ENCODE results near the gene PPP1R10. TPM values are rescaled to one million over a fixed set of nuclear protein-coding genes. Genes with fewer than 3 reads are reported as not detected.

The PPP1R10 gene
- total and polyA plus RNA-seq, 2 of the 13 experiments (the other 11 are each of a cell fraction or from before 2014, with no cell fraction given): 26.3 to 38.4 TPM

GRCh38 chr6:30626484-30627366, 9.7 kb upstream of the PPP1R10 start, which contains the start of gene ATAT1 (continued):
- TF ChIP-seq PATZ1 (CRISPR knock-in tag; IDR thresholded peaks at IDR 0.05) (peak; percentile 93), ZNF446 (CRISPR knock-in tag; IDR thresholded peaks at IDR 0.05) (peak; percentile 63), ATF2 (CRISPR knock-in tag; IDR thresholded peaks at IDR 0.05) (peak; percentile 83), IKZF5 (CRISPR knock-in tag; IDR thresholded peaks at IDR 0.05) (peak; percentile 79; the same call in 1 of the 2 replicates), ZBTB25 (CRISPR knock-in tag; IDR thresholded peaks at IDR 0.05) (peak; percentile 50; the same call in 1 of the 2 replicates), JUNB (CRISPR knock-in tag; IDR thresholded peaks at IDR 0.05; ENCODE audit: borderline replicate concordance) (no peak), ZNF136 (CRISPR knock-in tag; IDR thresholded peaks at IDR 0.05; ENCODE audit: low read depth) (peak; percentile 91), ERF (CRISPR knock-in tag; IDR thresholded peaks at IDR 0.05) (peak; percentile 66; the same call in 1 of the 2 replicates), POLR2AphosphoS5 (IDR thresholded peaks at IDR 0.05; ENCODE audit: low read depth, low read length) (peak; percentile 88), ZNF607 (CRISPR knock-in tag; IDR thresholded peaks at IDR 0.05; ENCODE audit: borderline replicate concordance) (peak; percentile 79; the same call in 1 of the 2 replicates), PBX2 (CRISPR knock-in tag; IDR thresholded peaks at IDR 0.05) (no peak), ZNF441 (CRISPR knock-in tag; IDR thresholded peaks at IDR 0.05; ENCODE audit: borderline replicate concordance) (no peak), ZNF614 (CRISPR knock-in tag; IDR thresholded peaks at IDR 0.05; ENCODE audit: borderline replicate concordance) (peak; percentile 74; the same call in 1 of the 2 replicates), PAF1 (CRISPR knock-in tag; IDR thresholded peaks at IDR 0.05) (peak; percentile 94), SIN3A (IDR thresholded peaks at IDR 0.05; ENCODE audit: borderline replicate concordance, low read depth, low read length) (peak; percentile 87), STAT5B (CRISPR knock-in tag; IDR thresholded peaks at IDR 0.05) (peak; percentile 10; the same call in 1 of the 2 replicates), PRMT3 (CRISPR knock-in tag; IDR thresholded peaks at IDR 0.05; ENCODE audit: borderline replicate concordance, low read depth) (no peak), ZNF547 (CRISPR knock-in tag; IDR thresholded peaks at IDR 0.05) (peak; percentile 93), ZNF562 (CRISPR knock-in tag; IDR thresholded peaks at IDR 0.05; ENCODE audit: borderline replicate concordance) (no peak), POLR2G (IDR thresholded peaks at IDR 0.05; ENCODE audit: low read depth, low read length) (peak; percentile 97), MBNL3 (CRISPR knock-in tag; conservative IDR thresholded peaks at IDR 0.05) (no peak), SYNCRIP (IDR thresholded peaks at IDR 0.05; ENCODE audit: insufficient read depth, low read depth, low read length) (no peak), KDM4B (CRISPR knock-in tag; IDR thresholded peaks at IDR 0.05) (no peak)
